GM12892 (cell line): ENCODE data around the gene PDE4B.

Experiments used
- POLR2A ChIP-seq: IDR thresholded peaks from 2 replicates; pipeline ENCODE4 v1.6.1; 2011; ENCODE audit warnings: low read depth, low read length, control low read depth
- POLR2AphosphoS5 ChIP-seq: IDR thresholded peaks from 2 replicates; pipeline ENCODE4 v1.6.1; 2011; ENCODE audit warnings: low read depth, low read length, control low read depth
- TAF1 ChIP-seq: IDR thresholded peaks from 2 replicates; pipeline ENCODE4 v1.6.1; 2011; ENCODE audit warnings: low read depth, mild to moderate bottlenecking, control low read depth, low read length, borderline replicate concordance

DNA sequence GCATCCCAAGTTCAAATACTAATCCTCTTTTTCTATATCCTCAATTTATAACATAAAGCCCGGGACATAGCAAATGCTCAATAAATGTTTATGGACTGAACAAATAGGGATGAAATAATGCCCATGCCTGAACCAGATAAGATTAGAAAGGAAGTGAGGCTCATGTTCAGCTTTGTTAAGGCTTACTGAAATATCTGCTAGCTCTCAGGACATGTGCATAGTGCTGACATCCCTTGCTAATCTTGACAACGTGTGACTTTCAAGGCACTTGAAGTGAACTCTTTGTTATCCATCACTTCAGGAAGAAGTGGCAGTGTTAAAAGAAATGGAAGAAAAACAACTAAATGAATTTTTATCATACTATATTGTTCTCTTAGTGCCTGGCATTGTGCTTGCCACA, 481.0 kb downstream of the PDE4B start:
- no peak for TF ChIP-seq POLR2A
- no peak for TF ChIP-seq TAF1
- TF ChIP-seq POLR2AphosphoS5, result no peak
